ENCODE data around the gene FMO3. TPM values are rescaled to one million over a fixed set of nuclear protein-coding genes. Genes with fewer than 3 reads are reported as not detected.

The FMO3 gene
- total and polyA plus RNA-seq, 12 donors = 0.22 to 34.6 (median 12.9) TPM

GRCh38 chr1:171061425-171062143, 29.1 kb upstream of the FMO3 start:
- DNase-seq = no peak
- Histone ChIP-seq H3K9me3 (replicated peaks in 1 of 3) (no peaks in the 10 kb centered on the region), H3K4me3 (no peak overlapping the region), H3K36me3 (replicated peaks in 1 of 2) (no peaks in the 10 kb centered on the region), H3K4me1 (replicated peaks in 1 of 2) (no peaks in the 10 kb centered on the region), H3K27ac (no peak overlapping the region), H3K27me3 (no peaks in the 10 kb centered on the region)
- intact Hi-C loops (cut with DNase I) = no loop called here
- TF ChIP-seq POLR2A (IDR thresholded peaks at IDR 0.05) (no peak), CTCF (IDR thresholded peaks at IDR 0.05) (no peak)
- 64 to 72% (median 70%) methylated on average over 2 of the region's 2 CpGs for WGBS, 4 donors

GRCh38 chr1:171062902-171063301, 27.8 kb upstream of the FMO3 start:
- Histone ChIP-seq H3K36me3 (replicated peaks in 1 of 2) (no peaks in the 10 kb centered on the region), H3K27me3 (no peaks in the 10 kb centered on the region), H3K9me3 (replicated peaks in 1 of 3) (no peaks in the 10 kb centered on the region), H3K4me3 (no peak overlapping the region), H3K27ac (no peak overlapping the region), H3K4me1 (replicated peaks in 1 of 2) (no peaks in the 10 kb centered on the region)
- no peak for DNase-seq
- WGBS, 4 donors = 81 to 87% (median 86%) methylated on average over 4 of the region's 4 CpGs
- no peak for TF ChIP-seq POLR2A (IDR thresholded peaks at IDR 0.05)
- TF ChIP-seq CTCF (IDR thresholded peaks at IDR 0.05) = no peak
- intact Hi-C loops (cut with DNase I) = no loop called here

- no peak overlapping the region for H3K27ac ChIP-seq
- no peak for DNase-seq
- no peak overlapping the region for H3K4me3 ChIP-seq
- TF ChIP-seq CTCF (IDR thresholded peaks at IDR 0.05) = no peak
- no peak for TF ChIP-seq POLR2A (IDR thresholded peaks at IDR 0.05)
- WGBS, 4 donors = 61 to 74% (median 68%) methylated on average over 3 of the region's 3 CpGs
- intact Hi-C loops (cut with DNase I) = no loop called here
- no peaks in the 10 kb centered on the region for H3K4me1 ChIP-seq (replicated peaks in 1 of 2)
- H3K9me3 ChIP-seq (replicated peaks in 1 of 3) = no peaks in the 10 kb centered on the region
- H3K27me3 ChIP-seq = no peaks in the 10 kb centered on the region
- no peaks in the 10 kb centered on the region for H3K36me3 ChIP-seq (replicated peaks in 1 of 2)
These were observed 15.7 kb upstream of the FMO3 start for GRCh38 chr1:171075041-171075440.

GRCh38 chr1:171081314-171081753, 9.4 kb upstream of the FMO3 start:
- TF ChIP-seq POLR2A (IDR thresholded peaks at IDR 0.05) = no peak
- peak; percentile 31 to 58 (median 44) for TF ChIP-seq CTCF (IDR thresholded peaks at IDR 0.05)
- Histone ChIP-seq H3K4me3 (no peak overlapping the region), H3K36me3 (replicated peaks in 1 of 2) (no peaks in the 10 kb centered on the region), H3K27me3 (no peaks in the 10 kb centered on the region), H3K9me3 (replicated peaks in 1 of 3) (no peaks in the 10 kb centered on the region), H3K27ac (no peak overlapping the region), H3K4me1 (replicated peaks in 1 of 2) (peaks cover 0 to 14% of the 10 kb centered on the region in 2 donors)
- no peak for DNase-seq
- intact Hi-C loops (cut with DNase I) = no loop called here

Measured in adrenal gland (tissue), 12 donors.